ENCODE results near the gene FOXD4L5.
"Not testable (repeated sequence)": the region's sequence is repeated elsewhere in the genome, so short reads cannot be mapped to it uniquely, and the experiment has no call there.

The FOXD4L5 gene

GRCh38 chr9:65285109-65285508 lies at the start of gene FOXD4L5:
FOXD4L5 (minus strand) TSS chr9:65285209; CDS start chr9:65284377, 832 bp downstream.
- DNase-seq (ENCODE audit: low read depth, low spot score) = not testable (repeated sequence)

GRCh38 chr9:65283943-65284342 lies 1.1 kb downstream of the FOXD4L5 start:
- not testable (repeated sequence) for DNase-seq (ENCODE audit: low read depth, low spot score)

- DNase-seq (ENCODE audit: low read depth, low spot score) = not testable (repeated sequence)
These were observed 2.0 kb downstream of the FOXD4L5 start for GRCh38 chr9:65282976-65283375.
